DMS114 treated with DMSO at 0.1 percent for 48 hours (cell line): ENCODE measurements around the gene KBTBD2.
"Not testable (repeated sequence)": the region's sequence is repeated elsewhere in the genome, so short reads cannot be mapped to it uniquely, and the experiment has no call there.

Experiments used
- DNase-seq: peaks from one replicate; lab custom pipeline; 2025; ENCODE audit not compliant: unreplicated experiment; lab: John Stamatoyannopoulos, UW

The KBTBD2 gene

GRCh38 chr7:32857063-32857462 is 34.5 kb downstream of the KBTBD2 start:
- DNase-seq = not testable (repeated sequence)

- DNase-seq = not testable (repeated sequence)
These were observed 35.5 kb downstream of the KBTBD2 start for GRCh38 chr7:32855837-32856775.

GRCh38 chr7:32850654-32851053 is 40.9 kb downstream of the KBTBD2 start:
- not testable (repeated sequence) for DNase-seq

GRCh38 chr7:32848655-32849054 is 42.9 kb downstream of the KBTBD2 start:
- DNase-seq = not testable (repeated sequence)

DNA sequence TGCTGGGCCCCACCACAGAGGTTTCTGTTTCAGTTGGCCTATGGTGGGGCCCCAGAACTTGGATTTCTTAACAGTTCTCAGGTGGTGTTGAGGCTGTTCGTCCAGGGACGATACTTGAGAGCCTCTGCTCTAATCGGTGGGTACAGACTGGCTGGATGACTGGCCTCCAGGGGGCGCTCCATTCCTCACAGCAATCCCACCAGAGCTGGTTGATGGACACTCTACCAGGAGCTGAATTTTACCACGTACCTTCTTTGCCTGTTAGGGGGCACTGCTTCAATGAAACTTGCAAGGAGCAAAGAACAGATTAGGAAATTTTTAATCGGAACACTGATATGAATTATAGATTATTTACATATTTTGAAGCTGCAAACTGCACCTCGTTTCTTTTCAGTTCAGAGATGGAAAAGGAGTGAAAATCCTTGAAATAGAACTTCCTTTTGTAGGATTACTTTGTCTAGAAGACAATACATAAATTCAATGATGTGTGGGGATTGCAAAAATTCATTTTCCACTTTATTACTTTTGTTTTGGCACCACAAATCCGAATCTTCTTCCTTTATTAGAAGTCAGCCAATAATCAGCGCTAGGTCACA is 44.8 kb downstream of the KBTBD2 start:
- no peak for DNase-seq

- not testable (repeated sequence) for DNase-seq
These were observed 46.8 kb downstream of the KBTBD2 start for GRCh38 chr7:32844748-32845147.

DNA sequence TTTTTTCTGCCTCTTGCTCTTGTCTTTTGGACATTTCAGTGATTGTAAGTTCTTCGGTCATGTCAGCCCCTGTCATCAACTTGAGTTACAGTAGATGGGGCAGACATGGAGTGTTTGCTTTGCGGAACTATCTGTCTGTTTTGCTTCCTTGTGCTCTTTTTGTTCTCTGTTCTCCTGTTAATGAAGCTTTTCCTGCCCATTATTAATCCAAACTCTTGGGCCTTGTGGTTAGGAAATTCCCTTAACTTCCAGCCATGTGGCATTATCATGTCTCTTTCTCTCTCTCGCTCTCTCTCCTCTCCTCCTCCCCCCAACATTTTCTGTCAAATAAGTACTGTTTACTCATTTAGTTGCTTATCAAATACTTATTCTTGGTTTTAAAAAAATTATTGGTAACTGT is 47.8 kb downstream of the KBTBD2 start:
- DNase-seq = not testable (repeated sequence)

GRCh38 chr7:32839846-32840245 is 51.7 kb downstream of the KBTBD2 start:
- DNase-seq = not testable (repeated sequence)

DNA sequence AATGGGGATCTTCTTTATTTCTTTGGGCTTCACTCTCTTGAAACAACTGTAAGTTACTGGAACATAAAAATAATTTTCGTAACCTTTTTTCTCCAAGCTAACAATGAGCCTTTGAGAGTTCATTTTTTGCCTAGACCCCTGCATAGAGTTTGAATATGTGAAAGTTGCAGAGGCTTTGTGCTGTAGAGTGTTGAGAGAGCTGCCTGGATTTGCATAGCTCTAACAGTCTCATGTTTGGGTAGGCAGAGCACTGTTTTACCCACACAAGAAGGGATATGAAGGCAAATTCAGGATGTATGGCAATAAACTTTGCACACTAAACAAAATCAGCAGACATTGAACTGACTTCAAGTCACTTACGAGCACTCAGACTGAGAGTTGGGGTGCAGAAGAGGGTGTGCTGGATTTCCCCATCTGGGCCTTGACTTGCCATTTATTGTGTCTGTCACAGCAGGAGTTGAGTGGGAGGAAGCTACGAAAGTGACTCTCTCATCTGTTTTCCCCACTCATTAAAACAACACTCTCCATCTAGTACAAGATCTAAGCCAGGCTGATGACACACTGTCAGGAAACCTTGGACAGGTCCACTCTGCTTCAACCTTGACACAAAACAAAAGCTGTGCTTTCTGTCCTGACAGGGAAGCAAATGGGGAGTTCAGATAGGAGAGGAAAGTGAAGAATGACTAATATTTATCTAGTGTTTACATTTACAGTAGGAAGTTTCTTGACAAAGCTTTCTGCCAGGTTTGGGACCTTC is 62.4 kb downstream of the KBTBD2 start:
- not testable (repeated sequence) for DNase-seq
